Measurements from ENCODE around the gene RHBDL3.
"Not testable (repeated sequence)": the region's sequence is repeated elsewhere in the genome, so short reads cannot be mapped to it uniquely, and the experiment has no call there.

Gene RHBDL3

DNA sequence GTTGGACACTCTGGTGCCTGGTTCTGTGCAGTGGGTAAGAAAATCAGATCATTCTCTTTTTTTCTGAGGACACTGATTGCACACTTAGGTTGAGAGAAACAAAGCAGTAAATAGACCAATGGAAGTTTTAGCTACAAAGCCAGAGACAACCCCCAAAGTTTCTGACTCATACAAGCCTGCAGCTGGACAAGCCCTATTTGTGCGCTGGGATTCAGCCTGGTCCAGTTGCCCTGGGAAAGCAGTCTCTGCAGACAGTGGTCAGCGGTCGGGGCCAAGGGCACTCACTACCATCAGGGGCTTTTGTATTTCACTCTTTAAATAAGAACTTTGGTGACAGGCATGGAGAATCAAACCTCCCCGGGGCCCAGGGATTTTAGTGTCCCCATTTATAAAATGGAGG, 6.0 kb upstream of the RHBDL3 start:
- TF ChIP-seq, protein P1, sequence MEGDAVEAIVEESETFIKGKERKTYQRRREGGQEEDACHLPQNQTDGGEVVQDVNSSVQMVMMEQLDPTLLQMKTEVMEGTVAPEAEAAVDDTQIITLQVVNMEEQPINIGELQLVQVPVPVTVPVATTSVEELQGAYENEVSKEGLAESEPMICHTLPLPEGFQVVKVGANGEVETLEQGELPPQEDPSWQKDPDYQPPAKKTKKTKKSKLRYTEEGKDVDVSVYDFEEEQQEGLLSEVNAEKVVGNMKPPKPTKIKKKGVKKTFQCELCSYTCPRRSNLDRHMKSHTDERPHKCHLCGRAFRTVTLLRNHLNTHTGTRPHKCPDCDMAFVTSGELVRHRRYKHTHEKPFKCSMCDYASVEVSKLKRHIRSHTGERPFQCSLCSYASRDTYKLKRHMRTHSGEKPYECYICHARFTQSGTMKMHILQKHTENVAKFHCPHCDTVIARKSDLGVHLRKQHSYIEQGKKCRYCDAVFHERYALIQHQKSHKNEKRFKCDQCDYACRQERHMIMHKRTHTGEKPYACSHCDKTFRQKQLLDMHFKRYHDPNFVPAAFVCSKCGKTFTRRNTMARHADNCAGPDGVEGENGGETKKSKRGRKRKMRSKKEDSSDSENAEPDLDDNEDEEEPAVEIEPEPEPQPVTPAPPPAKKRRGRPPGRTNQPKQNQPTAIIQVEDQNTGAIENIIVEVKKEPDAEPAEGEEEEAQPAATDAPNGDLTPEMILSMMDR (IDR thresholded peaks at IDR 0.05; ENCODE audit: borderline replicate concordance, insufficient read depth, low read depth, low read length), result no peak
- no peak overlapping the region for H3K4me3 ChIP-seq (ENCODE audit: low read depth, low read length)

DNA sequence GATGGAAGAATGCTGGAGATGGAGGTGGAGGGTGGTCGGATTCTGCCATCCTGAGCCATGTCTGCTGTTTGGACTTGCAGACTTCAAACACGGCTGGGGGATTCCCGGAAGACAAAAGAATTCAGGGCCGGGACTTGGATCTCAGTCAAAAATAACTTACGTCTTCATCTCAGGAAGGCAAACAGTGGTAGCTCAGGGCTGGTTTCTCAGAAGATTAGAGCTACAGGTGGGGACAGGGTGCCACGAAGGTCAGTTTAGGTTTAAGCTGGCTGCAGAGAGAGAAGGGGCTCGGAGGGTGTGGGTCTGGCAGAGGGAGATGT, 4.3 kb upstream of the RHBDL3 start:
- H3K4me3 ChIP-seq (ENCODE audit: low read depth, low read length), result no peak overlapping the region
- TF ChIP-seq, protein P1 (IDR thresholded peaks at IDR 0.05; ENCODE audit: borderline replicate concordance, insufficient read depth, low read depth, low read length), result no peak

DNA sequence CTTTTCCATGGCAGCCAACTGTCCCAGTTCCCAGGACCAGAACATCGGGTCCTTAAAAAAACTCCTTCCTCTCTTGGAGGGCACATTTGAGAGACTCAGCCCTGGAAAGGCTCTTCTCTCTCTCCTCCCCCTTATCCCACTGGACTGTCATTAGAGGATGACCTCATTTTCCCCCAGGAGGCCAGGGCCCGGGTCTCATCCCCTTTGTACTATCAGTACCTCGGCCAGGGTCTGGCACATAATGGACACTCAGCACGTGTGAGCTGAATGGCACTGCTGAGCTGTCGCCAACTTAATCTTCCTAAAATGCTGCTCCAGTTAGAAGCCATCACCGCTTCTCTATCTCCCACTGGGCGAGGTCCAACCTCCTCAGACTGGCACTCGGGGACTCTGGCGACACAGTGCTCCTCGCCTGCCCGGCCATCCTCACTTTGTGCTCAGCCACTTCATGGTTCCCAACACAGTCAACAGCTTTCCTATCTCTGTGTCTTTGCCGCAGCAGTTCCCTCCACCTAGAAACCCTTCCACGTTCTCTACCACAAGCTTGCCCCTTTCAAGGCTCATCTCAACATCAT, 3.6 kb upstream of the RHBDL3 start:
- TF ChIP-seq, protein P1 (IDR thresholded peaks at IDR 0.05; ENCODE audit: borderline replicate concordance, insufficient read depth, low read depth, low read length), result no peak
- no peak overlapping the region for H3K4me3 ChIP-seq (ENCODE audit: low read depth, low read length)

DNA sequence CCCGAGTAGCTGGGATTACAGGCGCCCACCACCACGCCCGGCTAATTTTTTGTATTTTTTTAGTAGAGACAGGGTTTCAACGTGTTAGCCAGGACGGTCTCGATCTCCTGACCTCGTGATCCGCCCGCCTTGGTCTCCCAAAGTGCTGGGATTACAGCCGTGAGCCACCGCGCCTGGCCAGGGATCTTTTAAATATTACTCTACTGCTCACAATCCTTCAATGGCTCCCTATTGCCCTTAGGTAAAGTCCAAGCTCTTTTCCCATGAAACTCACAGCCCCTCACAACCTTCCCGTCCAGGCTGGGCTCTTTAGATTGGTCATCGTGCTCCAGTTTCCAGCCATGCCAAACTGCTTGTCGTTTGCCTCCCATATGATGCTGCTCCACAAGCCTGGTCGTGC, 2.1 kb upstream of the RHBDL3 start:
- not testable (repeated sequence) for H3K4me3 ChIP-seq (ENCODE audit: low read depth, low read length)

DNA sequence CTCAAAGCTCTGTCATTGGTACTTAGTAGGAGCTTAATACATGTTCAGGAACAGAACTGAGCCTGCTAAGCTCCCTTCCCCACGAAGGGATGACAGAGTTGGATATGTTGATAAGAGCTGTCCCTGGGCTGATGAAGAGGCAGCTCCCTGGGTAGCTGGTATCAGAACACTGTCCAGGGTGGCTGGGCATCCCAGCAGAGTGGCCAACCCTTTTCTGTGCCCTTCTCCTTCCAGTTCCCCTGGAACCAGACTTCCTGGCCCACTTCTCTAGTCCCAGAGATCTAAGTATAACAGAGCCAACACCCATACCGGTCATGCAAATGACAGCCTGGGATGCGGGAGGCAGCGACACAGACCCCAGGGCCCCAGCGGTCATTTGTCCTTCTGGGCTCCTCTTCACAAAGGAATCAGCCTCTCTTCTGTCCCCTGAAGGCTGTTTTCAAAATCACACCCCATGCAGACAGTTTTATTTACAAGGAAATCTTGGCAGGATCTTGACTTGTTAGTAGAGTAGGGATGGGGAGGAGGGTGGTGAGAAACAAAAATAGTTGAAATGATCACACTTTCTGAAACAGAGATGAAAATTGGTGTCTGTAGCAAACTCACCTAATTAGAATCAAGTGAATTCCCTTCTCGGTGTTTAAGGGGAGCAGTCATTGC, 1.4 kb upstream of the RHBDL3 start:
- TF ChIP-seq, protein P1 (IDR thresholded peaks at IDR 0.05; ENCODE audit: borderline replicate concordance, insufficient read depth, low read depth, low read length), result no peak

DNA sequence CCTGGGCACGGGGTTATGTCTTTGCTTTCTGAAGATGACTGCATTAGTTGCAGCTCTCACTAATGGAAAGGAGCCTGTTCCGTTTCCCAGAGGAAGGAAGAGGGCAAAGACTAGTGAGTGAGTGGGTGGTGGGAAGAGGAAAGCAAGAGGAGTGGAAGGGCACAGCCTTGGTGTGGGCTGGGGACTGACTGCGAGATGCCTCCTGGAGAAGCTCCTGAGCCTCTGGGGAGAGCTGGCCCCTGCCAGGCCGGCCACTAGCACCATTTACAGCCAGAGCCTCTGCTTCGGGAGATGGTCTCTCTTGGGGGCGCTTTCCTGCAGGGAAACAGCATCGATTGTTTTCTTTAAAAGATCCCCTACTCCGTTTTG, 825 bp upstream of the RHBDL3 start:
- no peak overlapping the region for H3K4me3 ChIP-seq (ENCODE audit: low read depth, low read length)
- TF ChIP-seq, protein P1 (IDR thresholded peaks at IDR 0.05; ENCODE audit: borderline replicate concordance, insufficient read depth, low read depth, low read length), result no peak

More for the DNA sequence above, 1.4 kb upstream of the RHBDL3 start:
- H3K4me3 ChIP-seq (ENCODE audit: low read depth, low read length), result no peak overlapping the region

DNA sequence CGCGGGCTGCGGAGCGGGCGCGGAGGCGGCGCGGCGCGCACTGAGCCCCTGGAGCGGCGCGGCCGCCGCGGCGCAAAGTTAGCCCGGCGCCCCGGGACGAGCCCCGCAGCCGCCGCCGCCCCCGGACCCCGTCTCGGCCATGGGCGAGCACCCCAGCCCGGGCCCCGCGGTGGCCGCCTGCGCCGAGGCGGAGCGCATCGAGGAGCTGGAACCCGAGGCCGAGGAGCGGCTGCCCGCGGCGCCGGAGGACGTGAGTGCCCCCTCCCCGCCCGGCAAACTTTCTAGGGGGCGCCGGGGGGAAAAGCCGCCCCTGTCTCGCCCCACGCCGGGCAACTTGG, 388 bp downstream of the RHBDL3 start:
- TF ChIP-seq, protein P1 (IDR thresholded peaks at IDR 0.05; ENCODE audit: borderline replicate concordance, insufficient read depth, low read depth, low read length), result no peak
- H3K4me3 ChIP-seq (ENCODE audit: low read depth, low read length), result peak overlapping the region; percentile 43

Measured in GM12875 (cell line).